ENCODE data around the gene NFKB2. TPM values are rescaled to one million over a fixed set of nuclear protein-coding genes. Genes with fewer than 3 reads are reported as not detected.

The NFKB2 gene
- total and polyA plus RNA-seq, 2 of the 8 experiments (the other 6 are each of a cell fraction or from before 2014, with no cell fraction given): 20.4 to 31.4 TPM

- TF ChIP-seq CHD7 (IDR thresholded peaks at IDR 0.05; ENCODE audit: insufficient replicate concordance, low read length): no peak
- peak; percentile 49 for TF ChIP-seq EZH2 (IDR thresholded peaks at IDR 0.05; ENCODE audit: low read depth, low read length, severe bottlenecking)
These were observed 605 bp upstream of the NFKB2 start (continued) for GRCh38 chr10:102394801-102395399.
